Adrenal gland (tissue), 12 donors: ENCODE measurements around the gene NBPF11. TPM values are rescaled to one million over a fixed set of nuclear protein-coding genes. Genes with fewer than 3 reads are reported as not detected.

Source experiments
- DNase-seq, 7 donors: peaks; one replicate each; pipeline ENCODE4 v3.0.0-alpha.2; 2019 to 2020
- H3K27ac ChIP-seq, 5 donors: fragments of 200-600 bp; sonication (generic) in 4 of 5; 1 replicate in 3 of 5; 2 replicates in 2 of 5; pipeline versions ENCODE4 v1.5.1 to v1.8.0; 2016 to 2020; ENCODE audit warnings: mild to moderate bottlenecking in 1 of 5
- H3K27me3 ChIP-seq: fragments of 200-600 bp; 2 replicates; pipeline ENCODE4 v1.8.0; 2021
- H3K36me3 ChIP-seq, 2 donors: fragments of 200-600 bp; replicated peaks in 1 of 2; 1 replicate in 1 of 2; 2 replicates in 1 of 2; pipeline versions ENCODE4 v1.5.1 to v1.8.0; 2018 to 2022
- H3K4me1 ChIP-seq, 2 donors: fragments of 200-600 bp; replicated peaks in 1 of 2; 1 replicate in 1 of 2; 2 replicates in 1 of 2; pipeline versions ENCODE4 v1.5.1 to v1.8.0; 2018 to 2021
- H3K4me3 ChIP-seq, 4 donors: fragments of 200-600 bp; sonication (generic) in 3 of 4; one replicate each; pipeline ENCODE4 v1.5.1; 2016 to 2018
- H3K9me3 ChIP-seq, 3 donors: fragments of 200-600 bp; sonication (generic) in 1 of 3; replicated peaks in 1 of 3; 1 replicate in 2 of 3; 2 replicates in 1 of 3; pipeline versions ENCODE4 v1.5.1 to v1.8.0; 2016 to 2021
- POLR2A ChIP-seq, 2 donors: fragments of 450-650 bp; IDR thresholded peaks; one replicate each; pipeline ENCODE4 v1.6.1; 2017; ENCODE audit warnings: antibody characterized with exemption in 2 of 2, mild to moderate bottlenecking in 2 of 2, moderate library complexity in 1 of 2
- WGBS, 4 donors: extraction: QIAGEN DNeasy Blood & Tissue Kit in 2 of 4; methylation state at CpG; one replicate each; pipeline versions ENCODE4 v1.1.5 to v1.1.7; 2013 to 2017; 5-methylcytosine and 5-hydroxymethylcytosine counted together
- intact Hi-C, 2 donors: fragments of 100-400 bp; cut with DNase I; formaldehyde crosslinking; loops; one replicate each; pipeline versions ENCODE4 v1.14.1 to v1.15.0; 2022 to 2023
- polyA plus RNA-seq, 3 donors: library from polyadenylated mRNA; stranded (reverse); fragments of 200-250 nt in 2 of 3; fragments of 350-450 nt in 1 of 3; fragmentation: Illumina TruSeq in 1 of 3; extraction: RNeasy Lipid Tissue Mini Kit (QIAGEN cat#74804) in 1 of 3; gene quantifications; one replicate each; pipeline ENCODE4 v1.2.3, GENCODE V29; 2013 to 2014
- total RNA-seq, 9 donors: library from RNA; depleted of rRNA in 4 of 9; stranded (reverse); fragments of >200 nt in 4 of 9; fragments of 120-200 nt in 1 of 9; fragmentation: NEBNext Ultra II Directional in 1 of 9; extraction: Animal tissue kit (Norgen Biotek cat#: 25700) in 1 of 9; gene quantifications; one replicate each; pipeline versions ENCODE4 v1.1.0 to v1.2.4, GENCODE V29; 2013 to 2023
- TF ChIP-seq, protein P1 (sequence below), 6 experiments: fragments of 450-650 bp in 4 of 6; fragments of 200-600 bp in 2 of 6; sonication (generic) in 1 of 6; IDR thresholded peaks; 1 replicate in 5 of 6; 2 replicates in 1 of 6; pipeline versions ENCODE4 v1.5.1 to v1.8.0; 2016 to 2021; ENCODE audit warnings: antibody characterized with exemption in 6 of 6, mild to moderate bottlenecking in 2 of 6, moderate library complexity in 1 of 6
- donor health status: healthy with polysubstance abuse.
- donor health status: Bipolar disorder and iron deficiency.
- donor health status: DM: yes; HTN: yes; CAD: no.
- donor health status: DM: no; HTN: no; CAD: no.
- donor health status: DM: no; HTN: no; CAD: no.
- donor health status: DM: yes; HTN: yes; CAD: no.

Gene NBPF11
- total and polyA plus RNA-seq, 12 donors: 4.4 to 13.3 (median 9.5) TPM

GRCh38 chr1:148166558-148167492, 14.7 kb upstream of the NBPF11 start:
- Histone ChIP-seq H3K27ac (no peak overlapping the region), H3K27me3 (peaks cover 5% of the 10 kb centered on the region), H3K4me1 (no peaks in the 10 kb centered on the region), H3K4me3 (no peak overlapping the region), H3K9me3 (no peaks in the 10 kb centered on the region), H3K36me3 (no peaks in the 10 kb centered on the region)
- intact Hi-C loops: no loop called here
- DNase-seq: no peak
- TF ChIP-seq, protein P1, sequence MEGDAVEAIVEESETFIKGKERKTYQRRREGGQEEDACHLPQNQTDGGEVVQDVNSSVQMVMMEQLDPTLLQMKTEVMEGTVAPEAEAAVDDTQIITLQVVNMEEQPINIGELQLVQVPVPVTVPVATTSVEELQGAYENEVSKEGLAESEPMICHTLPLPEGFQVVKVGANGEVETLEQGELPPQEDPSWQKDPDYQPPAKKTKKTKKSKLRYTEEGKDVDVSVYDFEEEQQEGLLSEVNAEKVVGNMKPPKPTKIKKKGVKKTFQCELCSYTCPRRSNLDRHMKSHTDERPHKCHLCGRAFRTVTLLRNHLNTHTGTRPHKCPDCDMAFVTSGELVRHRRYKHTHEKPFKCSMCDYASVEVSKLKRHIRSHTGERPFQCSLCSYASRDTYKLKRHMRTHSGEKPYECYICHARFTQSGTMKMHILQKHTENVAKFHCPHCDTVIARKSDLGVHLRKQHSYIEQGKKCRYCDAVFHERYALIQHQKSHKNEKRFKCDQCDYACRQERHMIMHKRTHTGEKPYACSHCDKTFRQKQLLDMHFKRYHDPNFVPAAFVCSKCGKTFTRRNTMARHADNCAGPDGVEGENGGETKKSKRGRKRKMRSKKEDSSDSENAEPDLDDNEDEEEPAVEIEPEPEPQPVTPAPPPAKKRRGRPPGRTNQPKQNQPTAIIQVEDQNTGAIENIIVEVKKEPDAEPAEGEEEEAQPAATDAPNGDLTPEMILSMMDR (IDR thresholded peaks at IDR 0.05): no peak
- no peak for TF ChIP-seq POLR2A (IDR thresholded peaks at IDR 0.05)
- 69 to 79% (median 78%) methylated on average over 4 of the region's 4 CpGs for WGBS, 4 donors

DNA sequence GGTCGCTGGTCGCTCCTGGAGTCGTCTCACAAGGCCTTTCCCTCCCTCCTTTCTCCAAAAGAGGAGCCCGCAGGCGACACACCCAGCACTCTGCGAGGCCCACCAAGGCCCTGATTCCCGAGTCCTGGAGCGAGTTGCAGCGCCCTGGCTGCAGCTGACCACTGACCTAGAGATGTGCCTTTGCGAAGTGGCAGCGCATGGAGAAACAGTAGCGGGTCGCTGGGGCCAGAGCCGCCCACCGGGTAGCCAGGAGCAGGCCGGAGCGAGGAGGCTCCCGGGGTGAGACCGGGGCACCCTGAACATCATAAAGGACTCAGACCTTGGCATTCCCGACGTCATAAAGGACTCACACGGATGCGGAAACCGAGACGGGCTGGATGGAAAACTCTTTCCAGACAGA, 10.3 kb upstream of the NBPF11 start:
- Histone ChIP-seq H3K27me3 (peaks cover 31% of the 10 kb centered on the region), H3K27ac (no peak overlapping the region)
- 63 to 90% (median 83%) methylated on average over 18 to 25 of the region's 25 CpGs for WGBS, 4 donors

DNA sequence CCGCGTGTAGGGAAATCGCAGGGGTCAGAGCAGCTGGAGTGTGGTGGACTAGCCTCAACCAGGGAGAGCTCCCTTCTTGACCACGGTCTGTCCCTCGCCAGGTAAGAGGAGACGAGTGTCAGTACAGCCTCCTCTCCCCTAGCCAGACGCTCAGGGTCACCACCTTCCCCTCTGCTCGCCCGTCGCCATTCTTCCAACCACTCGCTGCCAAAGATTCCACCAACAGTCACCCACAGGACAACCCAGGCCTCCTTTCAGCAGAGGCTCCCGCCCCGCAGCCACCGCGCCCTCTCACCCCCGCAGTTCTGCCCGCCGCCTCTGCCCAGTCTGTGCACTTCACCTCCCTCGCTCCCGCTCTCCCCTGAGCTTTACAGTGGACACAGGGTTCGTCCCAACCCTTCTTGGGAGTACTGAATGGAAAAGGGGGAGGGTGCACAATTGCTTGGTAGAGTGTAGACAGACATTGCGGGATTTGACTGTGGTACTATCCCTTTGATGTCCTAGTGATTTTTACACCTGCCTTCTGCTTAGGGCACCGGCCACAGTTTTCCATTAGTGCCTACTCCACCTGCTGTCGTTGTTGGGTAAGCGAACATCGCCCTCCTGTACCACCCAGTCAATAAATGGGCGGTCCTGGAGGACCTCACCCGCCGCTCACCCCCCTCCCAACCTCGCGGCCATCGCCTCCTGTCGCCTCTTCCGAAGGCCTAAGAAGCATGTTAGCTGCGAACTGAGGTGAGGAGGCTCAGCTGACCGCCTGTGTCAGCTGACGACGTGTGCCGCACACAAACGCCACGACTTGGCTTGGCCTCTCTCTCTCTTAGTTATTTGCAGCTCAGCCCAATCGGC, 9.2 kb upstream of the NBPF11 start:
- Histone ChIP-seq H3K36me3 (no peaks in the 10 kb centered on the region), H3K9me3 (no peaks in the 10 kb centered on the region), H3K4me3 (no peak overlapping the region), H3K27me3 (peaks cover 31% of the 10 kb centered on the region), H3K27ac (no peak overlapping the region), H3K4me1 (no peaks in the 10 kb centered on the region)
- no peak for DNase-seq
- TF ChIP-seq, protein P1 (IDR thresholded peaks at IDR 0.05): no peak
- no peak for TF ChIP-seq POLR2A (IDR thresholded peaks at IDR 0.05)
- intact Hi-C loops: no loop called here
- 56 to 72% (median 65%) methylated on average over 36 to 42 of the region's 42 CpGs for WGBS, 4 donors

More for the DNA sequence above, 10.3 kb upstream of the NBPF11 start:
- TF ChIP-seq, protein P1 (IDR thresholded peaks at IDR 0.05): no peak
- TF ChIP-seq POLR2A (IDR thresholded peaks at IDR 0.05): no peak
- Histone ChIP-seq H3K4me3 (no peak overlapping the region), H3K9me3 (no peaks in the 10 kb centered on the region), H3K36me3 (no peaks in the 10 kb centered on the region), H3K4me1 (no peaks in the 10 kb centered on the region)
- intact Hi-C loops: no loop called here
- DNase-seq: no peak
